DMS 273 (cell line): ENCODE measurements around the gene MYO6.

Experiments used
- DNase-seq: peaks from one replicate; lab custom pipeline; 2025; ENCODE audit not compliant: unreplicated experiment; lab: John Stamatoyannopoulos, UW

The MYO6 gene

GRCh38 chr6:75762063-75762462, 13.0 kb downstream of the MYO6 start:
- DNase-seq = no peak

- DNase-seq = no peak
Observed at GRCh38 chr6:75766387-75766786, 17.3 kb downstream of the MYO6 start.

GRCh38 chr6:75770844-75771243, 21.8 kb downstream of the MYO6 start:
- no peak for DNase-seq

- DNase-seq = peak; percentile 97
Observed at GRCh38 chr6:75775219-75775618, 26.2 kb downstream of the MYO6 start.

GRCh38 chr6:75776461-75776860, 27.4 kb downstream of the MYO6 start:
- peak; percentile 21 for DNase-seq

- DNase-seq = no peak
Observed at GRCh38 chr6:75778757-75779156, 29.7 kb downstream of the MYO6 start.

- DNase-seq = no peak
Observed at GRCh38 chr6:75786152-75786551, 37.1 kb downstream of the MYO6 start.

GRCh38 chr6:75788894-75789293, 39.9 kb downstream of the MYO6 start:
- no peak for DNase-seq

GRCh38 chr6:75791881-75792280, 42.8 kb downstream of the MYO6 start:
- DNase-seq = no peak

GRCh38 chr6:75794351-75794846, 45.4 kb downstream of the MYO6 start:
- peak; percentile 13 for DNase-seq

GRCh38 chr6:75794954-75795739, 46.1 kb downstream of the MYO6 start:
- peak; percentile 37 for DNase-seq

- DNase-seq = no peak
Observed at GRCh38 chr6:75796723-75797122, 47.7 kb downstream of the MYO6 start.

- DNase-seq = no peak
Observed at GRCh38 chr6:75800133-75800532, 51.1 kb downstream of the MYO6 start.

GRCh38 chr6:75800708-75801505, 51.9 kb downstream of the MYO6 start:
- DNase-seq = no peak

GRCh38 chr6:75802366-75802765, 53.3 kb downstream of the MYO6 start:
- DNase-seq = no peak

GRCh38 chr6:75808507-75808906, 59.5 kb downstream of the MYO6 start:
- DNase-seq = no peak

- DNase-seq = no peak
Observed at GRCh38 chr6:75812560-75812959, 63.5 kb downstream of the MYO6 start.

GRCh38 chr6:75813476-75814250, 64.6 kb downstream of the MYO6 start:
- peak; percentile 51 for DNase-seq

- DNase-seq = no peak
Observed at GRCh38 chr6:75815756-75816155, 66.7 kb downstream of the MYO6 start.

GRCh38 chr6:75818098-75818855, 69.2 kb downstream of the MYO6 start:
- peak; percentile 66 for DNase-seq
